Measurements from ENCODE around the gene VPS52. TPM values are rescaled to one million over a fixed set of nuclear protein-coding genes. Genes with fewer than 3 reads are reported as not detected.

VPS52 gene
- total and polyA plus RNA-seq, 4 donors, result 37.3 to 59.9 (median 43.9) TPM

- ATAC-seq (ENCODE audit: insufficient read depth, low FRiP score) (peak; percentile 80), DNase-seq (peak; percentile 92 to 95 (median 94))
- Histone ChIP-seq H3K9ac (ENCODE audit: insufficient read depth in 1 of 2, low read length in 2 of 2) (peak overlapping the region; percentile 63 to 84), H3K27ac (ENCODE audit: low read depth in 1 of 2, low read length in 1 of 2) (peak overlapping the region; percentile 96 to 98), H3K9me3 (ENCODE audit: control insufficient read depth in 4 of 4, insufficient read depth in 3 of 4, low read length in 3 of 4) (no peaks in the 10 kb centered on the region), H3K4me3 (peak overlapping the region; percentile 43), H3K36me3 (ENCODE audit: control insufficient read depth in 4 of 4, insufficient read depth in 4 of 4, low read length in 4 of 4) (peaks cover 0 to 29% (median 18%) of the 10 kb centered on the region in 4 donors), H3K4me1 (ENCODE audit: control insufficient read depth in 5 of 5, insufficient read depth in 5 of 5, low read length in 5 of 5) (peaks cover 0 to 12% (median 0%) of the 10 kb centered on the region in 5 donors), H3K27me3 (ENCODE audit: control insufficient read depth in 3 of 3, insufficient read depth in 3 of 3, low read length in 2 of 3) (no peaks in the 10 kb centered on the region)
- 0% methylated on average over 54 of the region's 54 CpGs for WGBS, 2 donors
- TF ChIP-seq CTCF (IDR thresholded peaks at IDR 0.05; ENCODE audit: control extremely low read depth, extremely low read depth), result peak; percentile 64
Measured at GRCh38 chr6:33299237-33299944, 27.7 kb upstream of the VPS52 start.

GRCh38 chr6:33298773-33299236 is 27.1 kb upstream of the VPS52 start, which contains the start of gene RGL2:
Gene RGL2 (minus strand): TSS chr6:33298942. CDS start chr6:33298610, 332 bp downstream.
- H3K4me1 ChIP-seq (ENCODE audit: control insufficient read depth in 5 of 5, insufficient read depth in 5 of 5, low read length in 5 of 5), result peaks cover 0 to 12% (median 0%) of the 10 kb centered on the region in 5 donors
- peak; percentile 81 to 85 (median 83) for DNase-seq
- no peak for TF ChIP-seq CTCF (IDR thresholded peaks at IDR 0.05; ENCODE audit: control extremely low read depth, extremely low read depth)
- peak within 1 kb of the TSS; percentile 63 to 84 for H3K9ac ChIP-seq (ENCODE audit: insufficient read depth in 1 of 2, low read length in 2 of 2)
- H3K4me3 ChIP-seq, result peak within 1 kb of the TSS; percentile 71
- WGBS, 2 donors, result 1 to 2% methylated on average over 20 to 34 of the region's 34 CpGs
- peak; percentile 70 for ATAC-seq (ENCODE audit: insufficient read depth, low FRiP score)
- no peaks in the 10 kb centered on the region for H3K9me3 ChIP-seq (ENCODE audit: control insufficient read depth in 4 of 4, insufficient read depth in 3 of 4, low read length in 3 of 4)
- H3K27ac ChIP-seq (ENCODE audit: low read depth in 1 of 2, low read length in 1 of 2), result peak within 1 kb of the TSS; percentile 96 to 98
- peaks cover 0 to 26% (median 16%) of the 10 kb centered on the region in 4 donors for H3K36me3 ChIP-seq (ENCODE audit: control insufficient read depth in 4 of 4, insufficient read depth in 4 of 4, low read length in 4 of 4)
- H3K27me3 ChIP-seq (ENCODE audit: control insufficient read depth in 3 of 3, insufficient read depth in 3 of 3, low read length in 2 of 3), result no peaks in the 10 kb centered on the region

GRCh38 chr6:33297956-33298772 is 26.5 kb upstream of the VPS52 start:
- WGBS, 2 donors, result 1% methylated on average over 37 to 42 of the region's 42 CpGs
- Histone ChIP-seq H3K4me1 (ENCODE audit: control insufficient read depth in 5 of 5, insufficient read depth in 5 of 5, low read length in 5 of 5) (peaks cover 0 to 12% (median 0%) of the 10 kb centered on the region in 5 donors), H3K9me3 (ENCODE audit: control insufficient read depth in 4 of 4, insufficient read depth in 3 of 4, low read length in 3 of 4) (no peaks in the 10 kb centered on the region), H3K36me3 (ENCODE audit: control insufficient read depth in 4 of 4, insufficient read depth in 4 of 4, low read length in 4 of 4) (peaks cover 4 to 30% (median 12%) of the 10 kb centered on the region in 4 donors), H3K9ac (ENCODE audit: insufficient read depth in 1 of 2, low read length in 2 of 2) (peak overlapping the region; percentile 46 to 84), H3K27ac (ENCODE audit: low read depth in 1 of 2, low read length in 1 of 2) (peak overlapping the region; percentile 96 to 98), H3K27me3 (ENCODE audit: control insufficient read depth in 3 of 3, insufficient read depth in 3 of 3, low read length in 2 of 3) (no peaks in the 10 kb centered on the region), H3K4me3 (peak overlapping the region; percentile 71)
- no peak for TF ChIP-seq CTCF (IDR thresholded peaks at IDR 0.05; ENCODE audit: control extremely low read depth, extremely low read depth)
- peak; percentile 24 for ATAC-seq (ENCODE audit: insufficient read depth, low FRiP score)
- peak; percentile 83 to 85 (median 85) for DNase-seq

All from lung (tissue), 12 donors.